Activated T-cell treated with anti-CD3 and anti-CD28 coated beads, Interleukin-2, amount 50 U/mL, for 4 hours (primary cell): Measurements from ENCODE around the gene FARSA. TPM values are rescaled to one million over a fixed set of nuclear protein-coding genes. Genes with fewer than 3 reads are reported as not detected.
"Not testable (repeated sequence)": the region's sequence is repeated elsewhere in the genome, so short reads cannot be mapped to it uniquely, and the experiment has no call there.

ENCODE experiments used
- ATAC-seq, 2 donors: fragments of 200-7000 bp; cut with Tn5 transposase; one replicate each; pipeline ENCODE4 v1.10.0; 2021
- DNase-seq: peaks from one replicate; pipeline ENCODE4 v3.0.0-alpha.2; 2020
- H3K27me3 Mint-ChIP-seq: one replicate; pipeline ENCODE4 v1.8.0; 2021; ENCODE audit warnings: low read depth, mixed read lengths
- H3K36me3 Mint-ChIP-seq: one replicate; pipeline ENCODE4 v1.8.0; 2022; ENCODE audit warnings: mixed read lengths; ENCODE audit not compliant: insufficient read depth
- H3K4me1 Mint-ChIP-seq: one replicate; pipeline ENCODE4 v1.8.0; 2021; ENCODE audit warnings: low read depth, mixed read lengths
- H3K4me3 Mint-ChIP-seq: one replicate; pipeline ENCODE4 v1.8.0; 2021; ENCODE audit warnings: mild to moderate bottlenecking, moderate library complexity, mixed read lengths
- H3K9me3 Mint-ChIP-seq: one replicate; pipeline ENCODE4 v1.8.0; 2021; ENCODE audit warnings: mixed read lengths
- total RNA-seq, 3 donors: library from RNA; stranded (reverse); gene quantifications; one replicate each; pipeline ENCODE4 v1.2.1, GENCODE V29; 2021

Gene FARSA
- total RNA-seq, 3 donors from 2014 or later = 345 to 368 (median 368) TPM

DNA sequence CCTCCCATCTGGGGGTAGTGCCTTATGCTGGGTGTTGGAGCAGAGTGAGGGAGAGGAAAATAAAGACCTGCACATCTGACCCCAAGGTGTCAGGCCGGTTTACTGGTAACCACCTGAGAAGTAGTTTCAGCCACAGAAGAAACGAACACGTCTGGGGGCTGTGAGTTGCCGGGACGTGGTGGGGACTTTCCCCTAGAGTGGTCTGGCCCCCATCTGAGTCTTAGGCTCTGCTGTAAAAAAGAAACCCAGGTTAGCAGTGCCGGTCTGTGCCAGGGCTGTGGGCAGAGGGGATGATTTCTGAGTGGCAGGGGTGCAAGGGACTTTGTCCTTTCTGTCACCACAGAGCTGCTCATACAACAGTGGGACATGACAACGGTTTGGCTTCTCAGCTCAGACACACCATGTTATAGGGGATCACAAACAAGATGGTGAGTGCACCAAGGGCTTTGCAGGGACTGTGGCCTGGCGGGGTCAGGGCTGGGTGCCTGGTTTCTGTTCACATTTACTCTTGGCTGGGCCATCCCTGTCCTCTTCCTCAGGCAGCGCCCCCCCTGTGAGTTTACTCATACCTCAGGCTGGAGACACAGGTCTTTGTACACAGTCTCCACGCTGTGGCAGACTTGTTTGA, 33.5 kb downstream of the FARSA start:
- H3K4me1 Mint-ChIP-seq = no peaks in the 10 kb centered on the region
- no peak overlapping the region for H3K4me3 Mint-ChIP-seq
- DNase-seq = no peak
- H3K36me3 Mint-ChIP-seq = peaks cover 10% of the 10 kb centered on the region
- H3K27me3 Mint-ChIP-seq = no peaks in the 10 kb centered on the region
- no peaks in the 10 kb centered on the region for H3K9me3 Mint-ChIP-seq
- ATAC-seq = peak; percentile 57 to 80

DNA sequence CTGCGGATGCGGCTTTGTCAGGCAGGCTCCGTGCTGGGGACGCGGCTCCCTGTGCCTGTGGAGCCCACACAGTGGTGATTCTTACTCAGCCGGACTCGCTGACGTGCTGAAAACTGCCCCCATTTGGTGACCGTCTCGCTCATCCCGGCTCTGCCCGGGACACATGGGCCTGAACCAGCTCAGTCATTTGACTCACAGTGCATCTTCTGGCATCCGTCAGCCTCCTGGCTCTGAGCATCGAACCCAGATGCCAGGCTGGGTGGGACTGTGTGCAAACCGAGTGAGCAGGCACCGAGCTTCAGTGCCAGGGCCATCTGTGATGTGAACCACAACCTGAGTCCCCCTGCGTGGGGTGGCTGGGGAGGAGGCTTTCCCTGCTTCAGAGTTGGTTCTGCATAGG, 37.1 kb downstream of the FARSA start:
- no peak for ATAC-seq
- H3K4me3 Mint-ChIP-seq = no peak overlapping the region
- no peak for DNase-seq
- no peaks in the 10 kb centered on the region for H3K27me3 Mint-ChIP-seq
- peaks cover 27% of the 10 kb centered on the region for H3K36me3 Mint-ChIP-seq
- H3K4me1 Mint-ChIP-seq = peaks cover 6% of the 10 kb centered on the region
- H3K9me3 Mint-ChIP-seq = no peaks in the 10 kb centered on the region

DNA sequence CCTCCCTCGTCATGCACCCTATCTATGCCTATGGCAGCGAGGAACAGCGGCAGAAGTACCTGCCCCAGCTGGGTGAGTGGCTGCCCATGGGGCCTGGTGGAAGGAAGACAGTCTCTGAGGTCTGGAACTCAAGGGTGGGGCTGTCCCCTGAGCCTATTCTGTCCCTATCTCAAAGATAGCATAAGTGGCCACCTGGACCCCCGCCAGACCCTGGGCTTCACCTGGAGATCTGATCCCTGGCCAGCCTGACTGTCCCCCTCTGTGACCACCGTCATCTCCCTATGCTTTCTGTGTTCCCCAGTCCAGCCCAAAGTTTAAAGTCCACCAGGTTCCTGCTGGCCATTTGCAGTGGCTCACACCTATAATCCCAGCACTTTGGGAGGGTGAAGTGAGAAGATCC, 39.9 kb downstream of the FARSA start:
- H3K4me3 Mint-ChIP-seq = peak overlapping the region; percentile 58
- no peaks in the 10 kb centered on the region for H3K9me3 Mint-ChIP-seq
- peaks cover 17% of the 10 kb centered on the region for H3K4me1 Mint-ChIP-seq
- peaks cover 29% of the 10 kb centered on the region for H3K36me3 Mint-ChIP-seq
- no peak for ATAC-seq
- no peaks in the 10 kb centered on the region for H3K27me3 Mint-ChIP-seq
- DNase-seq = no peak

DNA sequence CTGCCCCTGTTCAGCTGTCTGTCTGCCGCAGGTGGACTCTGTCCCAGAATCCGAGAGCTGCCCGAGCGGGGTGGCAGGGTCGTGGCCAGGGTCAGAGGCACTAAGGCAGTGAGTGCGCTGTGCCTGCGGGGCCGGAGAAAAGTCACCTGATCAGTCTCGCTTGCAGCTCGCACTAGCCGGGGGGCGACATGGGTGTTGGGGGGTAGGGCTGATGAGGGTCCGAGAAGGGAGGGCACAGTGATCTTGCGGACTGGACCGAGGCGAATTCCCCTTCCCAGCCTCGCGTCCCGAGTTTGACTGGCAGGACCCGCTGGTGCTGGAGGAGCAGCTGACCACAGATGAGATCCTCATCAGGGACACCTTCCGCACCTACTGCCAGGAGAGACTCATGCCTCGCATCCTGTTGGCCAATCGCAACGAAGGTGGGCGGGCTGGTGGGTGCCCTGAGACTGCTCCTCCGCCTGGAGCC, 41.9 kb downstream of the FARSA start:
- H3K9me3 Mint-ChIP-seq = no peaks in the 10 kb centered on the region
- H3K36me3 Mint-ChIP-seq = peaks cover 22% of the 10 kb centered on the region
- no peaks in the 10 kb centered on the region for H3K27me3 Mint-ChIP-seq
- DNase-seq (no peak), ATAC-seq (no peak)
- H3K4me3 Mint-ChIP-seq = peak overlapping the region; percentile 99
- H3K4me1 Mint-ChIP-seq = peaks cover 17% of the 10 kb centered on the region

DNA sequence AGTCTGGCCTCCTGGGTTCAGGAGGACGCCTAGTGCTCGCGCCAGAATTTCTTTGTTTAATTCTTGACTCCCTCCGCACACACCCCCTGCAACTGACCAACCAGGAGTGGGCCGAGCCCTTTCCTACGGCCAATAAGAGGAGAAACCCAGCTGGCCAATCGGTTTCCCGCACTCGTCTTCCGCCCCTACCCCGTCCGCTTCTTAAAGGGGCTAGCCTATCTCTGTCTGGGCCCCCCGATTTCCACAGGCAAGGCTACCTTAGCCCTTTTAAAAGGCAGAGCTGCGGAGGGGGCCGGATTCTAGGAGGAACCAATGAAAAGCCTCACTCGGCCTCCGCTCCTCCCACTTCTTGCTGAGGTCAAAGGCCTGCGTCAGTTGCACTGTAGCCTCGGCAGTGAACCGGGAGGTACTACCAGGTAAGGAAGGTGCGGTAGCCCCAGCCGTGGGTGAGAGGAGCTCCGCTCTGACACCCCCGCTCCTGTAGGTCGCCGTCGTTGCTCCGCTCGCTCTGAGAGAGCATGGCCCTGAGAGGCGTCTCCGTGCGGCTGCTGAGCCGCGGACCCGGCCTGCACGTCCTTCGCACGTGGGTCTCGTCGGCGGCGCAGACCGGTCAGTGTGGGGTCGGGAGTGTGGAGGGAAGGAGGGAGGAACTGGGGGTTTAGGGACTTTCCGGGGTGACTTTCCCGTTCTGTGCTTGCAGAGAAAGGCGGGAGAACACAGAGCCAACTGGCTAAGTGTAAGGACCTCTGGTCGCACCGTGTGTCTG, 42.5 kb downstream of the FARSA start, which contains the start of gene GCDH:
TSS of gene GCDH (plus strand) at position 374 of the 766 bp plus-strand sequence. CDS start at position 519, 145 bp downstream.
- DNase-seq = peak; percentile 94
- ATAC-seq = peak; percentile 95 to 96
- Mint-ChIP-seq H3K9me3 (no peaks in the 10 kb centered on the region), H3K4me1 (peaks cover 19% of the 10 kb centered on the region), H3K4me3 (peak within 1 kb of the TSS; percentile 99), H3K36me3 (peaks cover 21% of the 10 kb centered on the region), H3K27me3 (no peaks in the 10 kb centered on the region)

GRCh38 chr19:12890299-12890786, 43.2 kb downstream of the FARSA start:
- Mint-ChIP-seq H3K4me1 (peaks cover 19% of the 10 kb centered on the region), H3K4me3 (peak overlapping the region; percentile 99), H3K36me3 (peaks cover 21% of the 10 kb centered on the region)
- not testable (repeated sequence) for H3K9me3 Mint-ChIP-seq, ATAC-seq, H3K27me3 Mint-ChIP-seq, DNase-seq

- ATAC-seq (no peak), DNase-seq (no peak)
- H3K4me3 Mint-ChIP-seq = no peak overlapping the region
- H3K9me3 Mint-ChIP-seq = no peaks in the 10 kb centered on the region
- H3K36me3 Mint-ChIP-seq = peaks cover 4% of the 10 kb centered on the region
- no peaks in the 10 kb centered on the region for H3K27me3 Mint-ChIP-seq
- peaks cover 20% of the 10 kb centered on the region for H3K4me1 Mint-ChIP-seq
These were observed 45.4 kb downstream of the FARSA start for GRCh38 chr19:12888006-12888603.

- ATAC-seq = no peak
- peak within 1 kb of the TSS; percentile 58 for H3K4me3 Mint-ChIP-seq
- DNase-seq = no peak
- no peaks in the 10 kb centered on the region for H3K9me3 Mint-ChIP-seq
- peaks cover 20% of the 10 kb centered on the region for H3K4me1 Mint-ChIP-seq
- no peaks in the 10 kb centered on the region for H3K27me3 Mint-ChIP-seq
- peaks cover 4% of the 10 kb centered on the region for H3K36me3 Mint-ChIP-seq
These were observed 46.4 kb downstream of the FARSA start, which contains the start of gene KLF1 for GRCh38 chr19:12886969-12887747. Gene KLF1 (minus strand): TSS chr19:12887201. CDS start chr19:12887140, 61 bp downstream.

DNA sequence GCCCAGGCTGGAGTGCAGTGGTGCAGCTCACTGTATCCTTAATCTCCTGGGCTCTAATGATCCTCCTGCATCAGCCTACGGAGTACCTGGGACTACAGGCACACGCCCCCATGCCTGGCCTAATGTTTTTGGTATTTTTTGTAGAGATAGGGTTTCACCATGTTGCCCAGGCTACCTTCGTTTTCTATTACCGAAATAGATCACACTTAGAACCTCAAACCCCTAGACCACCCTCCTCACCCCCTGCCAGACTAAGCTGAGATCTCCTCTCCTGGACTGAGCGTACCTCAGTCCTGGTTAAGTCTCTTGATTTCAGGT, 46.9 kb downstream of the FARSA start:
- Mint-ChIP-seq H3K4me1 (peaks cover 21% of the 10 kb centered on the region), H3K36me3 (peaks cover 3% of the 10 kb centered on the region), H3K4me3 (peak overlapping the region; percentile 58), H3K9me3 (no peaks in the 10 kb centered on the region), H3K27me3 (no peaks in the 10 kb centered on the region)
- DNase-seq (no peak), ATAC-seq (no peak)

GRCh38 chr19:12885749-12886650, 47.5 kb downstream of the FARSA start:
- ATAC-seq (no peak), DNase-seq (no peak)
- peak overlapping the region; percentile 58 for H3K4me3 Mint-ChIP-seq
- no peaks in the 10 kb centered on the region for H3K9me3 Mint-ChIP-seq
- peaks cover under 1% of the 10 kb centered on the region for H3K36me3 Mint-ChIP-seq
- no peaks in the 10 kb centered on the region for H3K27me3 Mint-ChIP-seq
- peaks cover 20% of the 10 kb centered on the region for H3K4me1 Mint-ChIP-seq

DNA sequence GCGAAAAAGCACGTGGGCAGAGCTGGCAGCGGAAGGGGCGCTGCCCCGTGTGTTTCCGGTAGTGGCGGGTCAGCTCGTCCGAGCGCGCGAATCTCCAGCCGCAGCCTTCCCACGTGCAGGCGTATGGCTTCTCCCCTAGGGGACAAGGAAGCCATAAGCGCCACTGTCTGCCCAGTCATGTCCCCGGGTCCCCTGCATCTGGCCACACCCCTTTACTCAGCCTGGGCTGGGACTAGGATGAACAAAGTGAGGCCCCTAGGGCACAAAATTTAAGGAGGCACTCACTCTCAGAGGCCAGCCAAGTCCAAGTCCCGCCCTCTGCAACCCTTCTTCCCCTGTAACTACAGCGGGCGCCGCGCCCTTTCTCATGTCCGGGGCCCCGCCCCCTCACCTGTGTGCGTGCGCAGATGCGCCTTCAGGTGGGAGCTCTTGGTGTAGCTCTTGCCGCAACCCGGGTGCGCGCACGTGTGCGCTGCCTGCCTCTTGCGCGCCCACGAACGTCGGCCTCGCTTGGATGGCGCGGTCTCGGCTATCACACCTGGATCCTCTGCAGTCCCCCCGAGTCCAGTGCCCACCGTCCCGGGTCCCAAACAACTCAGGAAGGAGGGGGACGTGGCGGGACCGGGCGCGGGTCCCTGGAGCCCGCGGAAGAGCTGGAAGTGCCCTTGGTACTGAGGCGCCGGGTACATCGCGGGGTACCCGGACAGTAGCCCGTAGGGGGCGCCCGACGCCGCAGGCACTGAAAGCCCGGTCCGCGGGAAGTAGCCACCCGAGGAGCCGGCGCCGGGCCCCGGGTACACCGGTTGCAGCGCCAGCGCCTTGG, 48.4 kb downstream of the FARSA start:
- H3K36me3 Mint-ChIP-seq = no peaks in the 10 kb centered on the region
- H3K27me3 Mint-ChIP-seq = no peaks in the 10 kb centered on the region
- peaks cover 19% of the 10 kb centered on the region for H3K4me1 Mint-ChIP-seq
- H3K4me3 Mint-ChIP-seq = peak overlapping the region; percentile 83
- DNase-seq (peak; percentile 84), ATAC-seq (peak; percentile 72 to 75)
- no peaks in the 10 kb centered on the region for H3K9me3 Mint-ChIP-seq

DNA sequence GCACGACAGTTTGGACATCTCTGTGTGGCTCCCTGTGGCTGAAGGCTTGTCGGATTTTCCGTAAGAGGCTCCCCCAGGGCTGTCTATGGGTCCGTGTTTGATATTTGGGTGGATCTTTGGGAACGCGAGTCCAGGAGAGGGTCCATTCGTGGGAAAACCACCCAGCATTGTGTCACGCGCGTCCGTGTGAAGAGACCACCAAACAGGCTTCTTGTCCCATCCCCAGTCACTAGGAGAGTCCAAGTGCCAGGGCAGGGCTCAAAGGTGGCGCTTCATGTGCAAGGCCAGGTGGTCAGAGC, 48.9 kb downstream of the FARSA start:
- H3K27me3 Mint-ChIP-seq = no peaks in the 10 kb centered on the region
- ATAC-seq = no peak
- H3K36me3 Mint-ChIP-seq = no peaks in the 10 kb centered on the region

GRCh38 chr19:12884202-12884601, 49.3 kb downstream of the FARSA start:
- DNase-seq (no peak), ATAC-seq (no peak)
- Mint-ChIP-seq H3K27me3 (no peaks in the 10 kb centered on the region), H3K36me3 (no peaks in the 10 kb centered on the region), H3K9me3 (no peaks in the 10 kb centered on the region), H3K4me3 (no peak overlapping the region), H3K4me1 (peaks cover 25% of the 10 kb centered on the region)

More for the DNA sequence above, 48.9 kb downstream of the FARSA start:
- Mint-ChIP-seq H3K4me3 (peak overlapping the region; percentile 83), H3K9me3 (no peaks in the 10 kb centered on the region), H3K4me1 (peaks cover 24% of the 10 kb centered on the region)
- DNase-seq = no peak
